K562 (cell line): Measurements from ENCODE around the gene SERPINE1. TPM values are rescaled to one million over a fixed set of nuclear protein-coding genes. Genes with fewer than 3 reads are reported as not detected.

Source experiments
- polyA plus RNA-seq, 8 experiments: library from polyadenylated mRNA; depleted of rRNA in 4 of 8; stranded (reverse) in 5 of 8; unstranded in 3 of 8; fragments of >200 nt; fragmentation: Nextera tagmentation in 2 of 8; fragmentation: Illumina TruSeq in 1 of 8; extraction: Ambion mirVana in 2 of 8; extraction: Trizol in 1 of 8; gene quantifications; 2 replicates each; pipeline versions ENCODE4 v1.2.1 to v1.2.3, GENCODE V29; 2011 to 2014; ENCODE audit warnings: inconsistent platforms in 1 of 8, missing spikeins in 1 of 8
- total RNA-seq, 7 experiments: library from RNA; depleted of rRNA in 6 of 7; stranded (reverse); fragments of >200 nt in 6 of 7; fragmentation: Illumina TruSeq in 2 of 7; extraction: Trizol in 2 of 7; gene quantifications; 2 replicates each; pipeline versions ENCODE4 v1.2.1 to v1.2.3, GENCODE V29; 2011 to 2021; ENCODE audit warnings: low replicate concordance in 1 of 7
- TF ChIP-seq, protein P1 (sequence below): sonication (generic); formaldehyde crosslinking; IDR thresholded peaks from 2 replicates; pipeline ENCODE4 v1.8.0; 2022; ENCODE audit warnings: missing genetic modification reagents, mild to moderate bottlenecking, moderate library complexity, borderline replicate concordance
- TF ChIP-seq, protein P2 (sequence below), 2 experiments: fragments of 450-650 bp; formaldehyde crosslinking in 1 of 2; IDR thresholded peaks; 2 replicates each; pipeline versions ENCODE4 v1.4.0 to v1.6.1; 2014 to 2020; ENCODE audit warnings: mild to moderate bottlenecking in 2 of 2, borderline replicate concordance in 1 of 2, low read depth in 1 of 2

Gene SERPINE1
- total and polyA plus RNA-seq, 9 of the 15 experiments (the other 6 are each of a cell fraction or from before 2014, with no cell fraction given): 0.22 to 4.8 (median 0.91) TPM

DNA sequence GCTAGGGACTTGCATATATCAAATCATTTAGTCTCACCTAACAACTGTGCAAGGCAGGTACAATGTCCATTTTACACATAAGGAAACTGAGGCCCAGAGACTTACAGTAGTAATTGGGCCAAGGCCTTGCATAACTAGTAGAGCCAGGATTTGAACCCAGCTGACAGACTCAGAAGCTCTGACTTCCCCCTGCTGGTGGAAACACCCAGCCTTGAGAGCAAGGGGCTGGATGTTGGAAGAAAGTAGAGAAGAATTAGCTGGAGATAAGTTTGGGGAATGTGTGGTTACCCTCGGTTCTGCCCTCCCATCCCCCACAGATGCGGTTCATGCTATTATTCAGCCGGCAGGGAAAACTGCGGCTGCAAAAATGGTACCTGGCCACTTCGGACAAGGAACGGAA, 29.4 kb downstream of the SERPINE1 start (continued):
- TF ChIP-seq, protein P1, sequence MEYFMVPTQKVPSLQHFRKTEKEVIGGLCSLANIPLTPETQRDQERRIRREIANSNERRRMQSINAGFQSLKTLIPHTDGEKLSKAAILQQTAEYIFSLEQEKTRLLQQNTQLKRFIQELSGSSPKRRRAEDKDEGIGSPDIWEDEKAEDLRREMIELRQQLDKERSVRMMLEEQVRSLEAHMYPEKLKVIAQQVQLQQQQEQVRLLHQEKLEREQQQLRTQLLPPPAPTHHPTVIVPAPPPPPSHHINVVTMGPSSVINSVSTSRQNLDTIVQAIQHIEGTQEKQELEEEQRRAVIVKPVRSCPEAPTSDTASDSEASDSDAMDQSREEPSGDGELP (CRISPR knock-in tag): peak; percentile 18; the same call in 1 of the 2 replicates
- TF ChIP-seq, protein P2, sequence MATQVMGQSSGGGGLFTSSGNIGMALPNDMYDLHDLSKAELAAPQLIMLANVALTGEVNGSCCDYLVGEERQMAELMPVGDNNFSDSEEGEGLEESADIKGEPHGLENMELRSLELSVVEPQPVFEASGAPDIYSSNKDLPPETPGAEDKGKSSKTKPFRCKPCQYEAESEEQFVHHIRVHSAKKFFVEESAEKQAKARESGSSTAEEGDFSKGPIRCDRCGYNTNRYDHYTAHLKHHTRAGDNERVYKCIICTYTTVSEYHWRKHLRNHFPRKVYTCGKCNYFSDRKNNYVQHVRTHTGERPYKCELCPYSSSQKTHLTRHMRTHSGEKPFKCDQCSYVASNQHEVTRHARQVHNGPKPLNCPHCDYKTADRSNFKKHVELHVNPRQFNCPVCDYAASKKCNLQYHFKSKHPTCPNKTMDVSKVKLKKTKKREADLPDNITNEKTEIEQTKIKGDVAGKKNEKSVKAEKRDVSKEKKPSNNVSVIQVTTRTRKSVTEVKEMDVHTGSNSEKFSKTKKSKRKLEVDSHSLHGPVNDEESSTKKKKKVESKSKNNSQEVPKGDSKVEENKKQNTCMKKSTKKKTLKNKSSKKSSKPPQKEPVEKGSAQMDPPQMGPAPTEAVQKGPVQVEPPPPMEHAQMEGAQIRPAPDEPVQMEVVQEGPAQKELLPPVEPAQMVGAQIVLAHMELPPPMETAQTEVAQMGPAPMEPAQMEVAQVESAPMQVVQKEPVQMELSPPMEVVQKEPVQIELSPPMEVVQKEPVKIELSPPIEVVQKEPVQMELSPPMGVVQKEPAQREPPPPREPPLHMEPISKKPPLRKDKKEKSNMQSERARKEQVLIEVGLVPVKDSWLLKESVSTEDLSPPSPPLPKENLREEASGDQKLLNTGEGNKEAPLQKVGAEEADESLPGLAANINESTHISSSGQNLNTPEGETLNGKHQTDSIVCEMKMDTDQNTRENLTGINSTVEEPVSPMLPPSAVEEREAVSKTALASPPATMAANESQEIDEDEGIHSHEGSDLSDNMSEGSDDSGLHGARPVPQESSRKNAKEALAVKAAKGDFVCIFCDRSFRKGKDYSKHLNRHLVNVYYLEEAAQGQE (IDR thresholded peaks at IDR 0.05; ENCODE audit: borderline replicate concordance): no peak
- TF ChIP-seq, protein P2 (CRISPR knock-in tag; IDR thresholded peaks at IDR 0.05; ENCODE audit: low read depth): no peak
- TF ChIP-seq, all 486 proteins: peak for 6
